OCI-LY1 (cell line): ENCODE data around the gene TECR.
"Not testable (repeated sequence)": the region's sequence is repeated elsewhere in the genome, so short reads cannot be mapped to it uniquely, and the experiment has no call there.

Source experiments
- CTCF ChIP-seq: fragments of 200-600 bp; sonication (generic), shearing (Covaris generic); IDR thresholded peaks from 2 replicates; pipeline ENCODE4 v1.5.1; 2017; ENCODE audit warnings: mild to moderate bottlenecking, antibody characterized with exemption, low read length, moderate library complexity, mixed read lengths
- EZH2 ChIP-seq: fragments of 200-600 bp; sonication (generic), shearing (Covaris generic); IDR thresholded peaks from 2 replicates; pipeline ENCODE4 v1.8.0; 2017; ENCODE audit warnings: borderline replicate concordance, mixed run types, mild to moderate bottlenecking, antibody characterized with exemption, low read length, moderate library complexity, mixed read lengths

- not testable (repeated sequence) for TF ChIP-seq CTCF, EZH2
These were observed 35.4 kb downstream of the TECR start for GRCh38 chr19:14564652-14565297.
